Endodermal cell (in vitro differentiated cells): Measurements from ENCODE around the gene MINDY4B. TPM values are rescaled to one million over a fixed set of nuclear protein-coding genes. Genes with fewer than 3 reads are reported as not detected.

Experiments
- DNase-seq: peaks from one replicate; pipeline ENCODE4 v3.0.0-alpha.2; 2017
- H3K27ac ChIP-seq: 2 replicates; pipeline ENCODE4 v1.5.1; 2013; ENCODE audit warnings: mild to moderate bottlenecking, low read depth, low read length, moderate library complexity
- H3K27me3 ChIP-seq: 2 replicates; pipeline ENCODE4 v1.6.1; 2013; ENCODE audit warnings: mild to moderate bottlenecking, low read length, moderate library complexity; ENCODE audit not compliant: insufficient read depth, control insufficient read depth, poor library complexity, severe bottlenecking
- H3K36me3 ChIP-seq: 2 replicates; pipeline ENCODE4 v1.7.0; 2013; ENCODE audit warnings: mild to moderate bottlenecking, low read length, moderate library complexity; ENCODE audit not compliant: control insufficient read depth, insufficient read depth
- H3K4me1 ChIP-seq: one replicate; pipeline ENCODE4 v1.7.0; 2013; ENCODE audit warnings: low read length; ENCODE audit not compliant: control insufficient read depth, insufficient read depth
- H3K4me3 ChIP-seq: 2 replicates; pipeline ENCODE4 v1.5.1; 2013; ENCODE audit warnings: mild to moderate bottlenecking, low read length, moderate library complexity
- H3K9ac ChIP-seq: 2 replicates; pipeline ENCODE4 v1.6.1; 2013; ENCODE audit warnings: mild to moderate bottlenecking, low read length, moderate library complexity; ENCODE audit not compliant: poor library complexity, severe bottlenecking; ENCODE audit errors: extremely low read depth
- H3K9me3 ChIP-seq: 2 replicates; pipeline ENCODE4 v1.6.1; 2013; ENCODE audit warnings: mild to moderate bottlenecking, low read length, moderate library complexity; ENCODE audit not compliant: control insufficient read depth
- H3K27ac Mint-ChIP-seq: 2 replicates; pipeline ENCODE4 v1.8.0; 2020; ENCODE audit warnings: mixed read lengths
- H3K27me3 Mint-ChIP-seq: 2 replicates; pipeline ENCODE4 v1.8.0; 2021; ENCODE audit warnings: mild to moderate bottlenecking, mixed read lengths; ENCODE audit not compliant: insufficient read depth
- H3K36me3 Mint-ChIP-seq: 2 replicates; pipeline ENCODE4 v1.8.0; 2020; ENCODE audit warnings: low read depth, mixed read lengths
- H3K4me1 Mint-ChIP-seq: 2 replicates; pipeline ENCODE4 v1.8.0; 2020; ENCODE audit warnings: mixed read lengths
- H3K4me3 Mint-ChIP-seq: 2 replicates; pipeline ENCODE4 v1.8.0; 2020; ENCODE audit warnings: mild to moderate bottlenecking, moderate library complexity, mixed read lengths
- H3K9me3 Mint-ChIP-seq: 2 replicates; pipeline ENCODE4 v1.8.0; 2020; ENCODE audit warnings: mild to moderate bottlenecking, mixed read lengths
- CTCF ChIP-seq: fragments of 200-600 bp; sonication (generic); conservative IDR thresholded peaks from 2 replicates; pipeline ENCODE4 v1.5.0; 2021; ENCODE audit warnings: antibody characterized with exemption, mild to moderate bottlenecking
- WGBS, 2 experiments: methylation state at CpG; one replicate each; pipeline versions ENCODE4 v1.1.5 to v1.1.7; 2013; ENCODE audit warnings: missing lambda C conversion rate in 2 of 2, mixed read lengths in 1 of 2; ENCODE audit not compliant: insufficient coverage in 1 of 2, insufficient read length in 1 of 2; 5-methylcytosine and 5-hydroxymethylcytosine counted together
- total RNA-seq, 2 donors: library from RNA; stranded (reverse); fragmentation: NEBNext Ultra II Directional in 1 of 2; extraction: Animal tissue kit (Norgen Biotek cat#: 25700) in 1 of 2; gene quantifications; 2 replicates in 1 of 2; 3 replicates in 1 of 2; pipeline ENCODE4 v1.2.1, GENCODE V29; 2021

The MINDY4B gene
- total RNA-seq, 2 donors from 2014 or later: not detected

- TF ChIP-seq CTCF: no peak
Observed at GRCh38 chr3:150913133-150913922, 8.1 kb upstream of the MINDY4B start.

GRCh38 chr3:150912501-150912900 is 7.3 kb upstream of the MINDY4B start:
- Histone ChIP-seq H3K4me1 (no peaks in the 10 kb centered on the region), H3K27ac (no peak overlapping the region), H3K9me3 (no peaks in the 10 kb centered on the region), H3K27me3 (no peaks in the 10 kb centered on the region), H3K9ac (no peak overlapping the region), H3K4me3 (no peak overlapping the region), H3K36me3 (no peaks in the 10 kb centered on the region)
- WGBS, 2 experiments: 83 to 90% methylated on average over 1 to 3 of the region's 3 CpGs
- no peaks in the 10 kb centered on the region for H3K36me3 Mint-ChIP-seq
- no peak for DNase-seq
- peaks cover 10% of the 10 kb centered on the region for H3K4me1 Mint-ChIP-seq
- no peak overlapping the region for H3K4me3 Mint-ChIP-seq
- no peaks in the 10 kb centered on the region for H3K9me3 Mint-ChIP-seq
- no peaks in the 10 kb centered on the region for H3K27me3 Mint-ChIP-seq
- H3K27ac Mint-ChIP-seq: no peak overlapping the region
- no peak for TF ChIP-seq CTCF

More at GRCh38 chr3:150913133-150913922, 8.1 kb upstream of the MINDY4B start:
- no peak overlapping the region for H3K4me3 ChIP-seq
- Mint-ChIP-seq H3K4me1 (peaks cover 15% of the 10 kb centered on the region), H3K36me3 (no peaks in the 10 kb centered on the region), H3K27ac (no peak overlapping the region), H3K9me3 (no peaks in the 10 kb centered on the region), H3K27me3 (peaks cover 2% of the 10 kb centered on the region), H3K4me3 (no peak overlapping the region)
- H3K36me3 ChIP-seq: no peaks in the 10 kb centered on the region
- H3K27ac ChIP-seq: peak overlapping the region; percentile 72
- 98 to 100% methylated on average over 2 to 4 of the region's 4 CpGs for WGBS, 2 experiments
- H3K4me1 ChIP-seq: no peaks in the 10 kb centered on the region
- H3K9me3 ChIP-seq: no peaks in the 10 kb centered on the region
- no peak overlapping the region for H3K9ac ChIP-seq
- H3K27me3 ChIP-seq: no peaks in the 10 kb centered on the region
- no peak for DNase-seq

- Histone ChIP-seq H3K9me3 (no peaks in the 10 kb centered on the region), H3K27me3 (no peaks in the 10 kb centered on the region), H3K36me3 (no peaks in the 10 kb centered on the region), H3K4me3 (no peak overlapping the region), H3K4me1 (no peaks in the 10 kb centered on the region), H3K9ac (no peak overlapping the region), H3K27ac (no peak overlapping the region)
- Mint-ChIP-seq H3K27ac (no peak overlapping the region), H3K36me3 (no peaks in the 10 kb centered on the region), H3K9me3 (no peaks in the 10 kb centered on the region), H3K4me3 (no peak overlapping the region), H3K27me3 (no peaks in the 10 kb centered on the region), H3K4me1 (peaks cover 10% of the 10 kb centered on the region)
- no peak for TF ChIP-seq CTCF
- no peak for DNase-seq
Observed at GRCh38 chr3:150911771-150912170, 6.5 kb upstream of the MINDY4B start.
